ENCODE measurements around the gene SPPL2B. TPM values are rescaled to one million over a fixed set of nuclear protein-coding genes. Genes with fewer than 3 reads are reported as not detected.

SPPL2B gene
- total RNA-seq, 4 donors from 2014 or later, result 14.3 to 58.5 (median 31.5) TPM

GRCh38 chr19:2283835-2284507 lies 44.5 kb upstream of the SPPL2B start:
- intact Hi-C loops (cut with DNase I; ENCODE audit: low total_unique reads), result no loop called here

GRCh38 chr19:2286402-2287140 lies 41.9 kb upstream of the SPPL2B start:
- intact Hi-C loops (cut with DNase I; ENCODE audit: low total_unique reads), result no loop called here

More at GRCh38 chr19:2283835-2284507, 44.5 kb upstream of the SPPL2B start:
- no peaks in the 10 kb centered on the region for H3K27me3 ChIP-seq
- H3K4me1 ChIP-seq, result peaks cover 0 to 13% of the 10 kb centered on the region in 2 donors
- H3K4me3 ChIP-seq, result no peak overlapping the region
- H3K27ac ChIP-seq, result no peak overlapping the region
- TF ChIP-seq CTCF (IDR thresholded peaks at IDR 0.05) (no peak), POLR2A (IDR thresholded peaks at IDR 0.05) (no peak)
- DNase-seq, result no peak
- no peaks in the 10 kb centered on the region for H3K9me3 ChIP-seq
- H3K36me3 ChIP-seq, result no peaks in the 10 kb centered on the region

GRCh38 chr19:2287585-2288337 lies 40.7 kb upstream of the SPPL2B start:
- Histone ChIP-seq H3K9me3 (no peaks in the 10 kb centered on the region), H3K36me3 (no peaks in the 10 kb centered on the region), H3K27me3 (peaks cover 6 to 11% of the 10 kb centered on the region in 2 donors), H3K4me1 (peaks cover 0 to 15% of the 10 kb centered on the region in 2 donors), H3K4me3 (no peak overlapping the region), H3K27ac (no peak overlapping the region)
- intact Hi-C loops (cut with DNase I; ENCODE audit: low total_unique reads), result no loop called here
- no peak for TF ChIP-seq POLR2A (IDR thresholded peaks at IDR 0.05)
- TF ChIP-seq CTCF (IDR thresholded peaks at IDR 0.05), result no peak
- no peak for DNase-seq

More at GRCh38 chr19:2286402-2287140, 41.9 kb upstream of the SPPL2B start:
- DNase-seq, result no peak
- Histone ChIP-seq H3K27ac (no peak overlapping the region), H3K9me3 (no peaks in the 10 kb centered on the region), H3K4me1 (peaks cover 0 to 26% of the 10 kb centered on the region in 2 donors), H3K4me3 (no peak overlapping the region), H3K27me3 (peaks cover 6 to 11% of the 10 kb centered on the region in 2 donors), H3K36me3 (no peaks in the 10 kb centered on the region)
- TF ChIP-seq POLR2A (IDR thresholded peaks at IDR 0.05) (no peak), CTCF (IDR thresholded peaks at IDR 0.05) (no peak)

- DNase-seq, result no peak
- Histone ChIP-seq H3K4me3 (no peak overlapping the region), H3K27ac (no peak overlapping the region), H3K27me3 (peaks cover 6 to 11% of the 10 kb centered on the region in 2 donors), H3K9me3 (no peaks in the 10 kb centered on the region), H3K4me1 (peaks cover 0 to 14% of the 10 kb centered on the region in 2 donors), H3K36me3 (no peaks in the 10 kb centered on the region)
- no peak for TF ChIP-seq POLR2A (IDR thresholded peaks at IDR 0.05)
- no peak for TF ChIP-seq CTCF (IDR thresholded peaks at IDR 0.05)
- intact Hi-C loops (cut with DNase I; ENCODE audit: low total_unique reads), result no loop called here
These were observed 40.1 kb upstream of the SPPL2B start for GRCh38 chr19:2288338-2288817.

Measured in uterus (tissue), 4 donors.